ENCODE results near the gene CGNL1.
A peak's percentile ranks its signal among the peaks of the same experiment; 100 is the strongest.

CGNL1 gene

DNA sequence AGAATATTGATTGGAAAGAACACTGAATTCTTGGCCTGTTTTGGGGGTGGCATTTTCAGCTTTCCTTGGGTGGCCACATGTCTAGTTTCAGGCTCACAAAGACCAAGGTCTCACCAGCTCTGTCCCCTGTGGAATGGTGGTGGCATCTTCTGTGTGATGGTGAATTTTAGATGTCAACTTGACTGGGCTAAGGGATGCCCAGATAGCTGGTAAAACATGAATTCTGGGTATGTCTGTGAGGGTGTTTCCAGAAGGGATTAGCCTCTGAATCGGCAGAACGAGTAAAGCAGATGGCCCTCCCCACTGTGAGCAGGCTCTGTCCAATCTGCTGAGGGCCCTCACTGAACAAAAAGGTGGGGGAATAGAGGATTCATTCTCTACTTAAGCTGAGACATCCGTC, 181.0 kb downstream of the CGNL1 start:
- no CpG with 5 or more reads among the region's 3 CpGs for WGBS, 2 donors (ENCODE audit: extremely low coverage in 2 of 2, insufficient read length in 2 of 2, insufficient replicate concordance in 1 of 2)
- H3K18ac ChIP-seq (ENCODE audit: low read length), result no peak overlapping the region
- DNase-seq (ENCODE audit: low spot score), result no peak
- H3K23ac ChIP-seq (ENCODE audit: low read depth, low read length, poor library complexity), result no peak overlapping the region
- no peak overlapping the region for H2BK15ac ChIP-seq (ENCODE audit: low read length)
- no peaks in the 10 kb centered on the region for H3K36me3 ChIP-seq (replicated peaks in 1 of 2; ENCODE audit: control insufficient read depth in 2 of 2, insufficient read depth in 2 of 2, low read length in 2 of 2)
- no peak overlapping the region for H4K8ac ChIP-seq (ENCODE audit: low read depth, low read length)
- H3K4me3 ChIP-seq (ENCODE audit: low read length in 2 of 2), result no peak overlapping the region
- no peak overlapping the region for H2BK5ac ChIP-seq (ENCODE audit: low read length)
- H3K14ac ChIP-seq (ENCODE audit: low read length), result no peak overlapping the region
- no peaks in the 10 kb centered on the region for H3K27me3 ChIP-seq (ENCODE audit: control insufficient read depth in 3 of 3, insufficient read depth in 3 of 3, low read depth in 1 of 3, low read length in 3 of 3)
- no peak overlapping the region for H2BK12ac ChIP-seq (ENCODE audit: low read length)
- no peak overlapping the region for H3K4me2 ChIP-seq (ENCODE audit: insufficient read depth, low read length, poor library complexity, severe bottlenecking)
- no peak overlapping the region for H3K9ac ChIP-seq (ENCODE audit: low read depth, low read length, poor library complexity)
- H3K4me1 ChIP-seq (ENCODE audit: control insufficient read depth in 2 of 2, insufficient read depth in 1 of 2, low read depth in 1 of 2, low read length in 2 of 2), result peaks cover 2 to 16% of the 10 kb centered on the region in 2 donors
- H2BK120ac ChIP-seq (ENCODE audit: low read depth, low read length), result no peak overlapping the region
- no peak overlapping the region for H2AFZ ChIP-seq (ENCODE audit: low read length)
- H3K9me3 ChIP-seq (replicated peaks in 1 of 2; ENCODE audit: control insufficient read depth in 2 of 2, insufficient read depth in 1 of 2, low read depth in 1 of 2, low read length in 2 of 2), result no peaks in the 10 kb centered on the region
- H3K79me1 ChIP-seq (ENCODE audit: low read depth, low read length), result no peaks in the 10 kb centered on the region
- no peak overlapping the region for H2AK5ac ChIP-seq (ENCODE audit: low read depth, low read length)
- H3K4ac ChIP-seq (ENCODE audit: low read length), result no peak overlapping the region
- no peak overlapping the region for H4K91ac ChIP-seq (ENCODE audit: low read depth, low read length, poor library complexity)
- H3K27ac ChIP-seq (replicated peaks; ENCODE audit: low read length), result no peak overlapping the region

GRCh38 chr15:57557810-57558209, 181.5 kb downstream of the CGNL1 start:
- no peak overlapping the region for H2BK120ac ChIP-seq (ENCODE audit: low read depth, low read length)
- H2BK15ac ChIP-seq (ENCODE audit: low read length), result no peak overlapping the region
- H2AK5ac ChIP-seq (ENCODE audit: low read depth, low read length), result no peak overlapping the region
- no peak overlapping the region for H2BK12ac ChIP-seq (ENCODE audit: low read length)
- no peak overlapping the region for H3K27ac ChIP-seq (replicated peaks; ENCODE audit: low read length)
- no peak overlapping the region for H3K4ac ChIP-seq (ENCODE audit: low read length)
- no CpG with 5 or more reads among the region's 6 CpGs for WGBS, 2 donors (ENCODE audit: extremely low coverage in 2 of 2, insufficient read length in 2 of 2, insufficient replicate concordance in 1 of 2)
- peaks cover 0 to 12% of the 10 kb centered on the region in 2 donors for H3K4me1 ChIP-seq (ENCODE audit: control insufficient read depth in 2 of 2, insufficient read depth in 1 of 2, low read depth in 1 of 2, low read length in 2 of 2)
- H4K8ac ChIP-seq (ENCODE audit: low read depth, low read length), result no peak overlapping the region
- no peak for DNase-seq (ENCODE audit: low spot score)
- no peak overlapping the region for H3K4me3 ChIP-seq (ENCODE audit: low read length in 2 of 2)
- no peaks in the 10 kb centered on the region for H3K79me1 ChIP-seq (ENCODE audit: low read depth, low read length)
- peaks cover 0 to under 1% (median 0%) of the 10 kb centered on the region in 3 experiments for H3K27me3 ChIP-seq (ENCODE audit: control insufficient read depth in 3 of 3, insufficient read depth in 3 of 3, low read depth in 1 of 3, low read length in 3 of 3)
- H3K14ac ChIP-seq (ENCODE audit: low read length), result no peak overlapping the region
- no peak overlapping the region for H3K18ac ChIP-seq (ENCODE audit: low read length)
- no peak overlapping the region for H3K23ac ChIP-seq (ENCODE audit: low read depth, low read length, poor library complexity)
- H4K91ac ChIP-seq (ENCODE audit: low read depth, low read length, poor library complexity), result no peak overlapping the region
- H2AFZ ChIP-seq (ENCODE audit: low read length), result no peak overlapping the region
- no peak overlapping the region for H3K9ac ChIP-seq (ENCODE audit: low read depth, low read length, poor library complexity)
- H2BK5ac ChIP-seq (ENCODE audit: low read length), result no peak overlapping the region
- no peaks in the 10 kb centered on the region for H3K36me3 ChIP-seq (replicated peaks in 1 of 2; ENCODE audit: control insufficient read depth in 2 of 2, insufficient read depth in 2 of 2, low read length in 2 of 2)
- H3K4me2 ChIP-seq (ENCODE audit: insufficient read depth, low read length, poor library complexity, severe bottlenecking), result no peak overlapping the region
- H3K9me3 ChIP-seq (replicated peaks in 1 of 2; ENCODE audit: control insufficient read depth in 2 of 2, insufficient read depth in 1 of 2, low read depth in 1 of 2, low read length in 2 of 2), result no peaks in the 10 kb centered on the region

DNA sequence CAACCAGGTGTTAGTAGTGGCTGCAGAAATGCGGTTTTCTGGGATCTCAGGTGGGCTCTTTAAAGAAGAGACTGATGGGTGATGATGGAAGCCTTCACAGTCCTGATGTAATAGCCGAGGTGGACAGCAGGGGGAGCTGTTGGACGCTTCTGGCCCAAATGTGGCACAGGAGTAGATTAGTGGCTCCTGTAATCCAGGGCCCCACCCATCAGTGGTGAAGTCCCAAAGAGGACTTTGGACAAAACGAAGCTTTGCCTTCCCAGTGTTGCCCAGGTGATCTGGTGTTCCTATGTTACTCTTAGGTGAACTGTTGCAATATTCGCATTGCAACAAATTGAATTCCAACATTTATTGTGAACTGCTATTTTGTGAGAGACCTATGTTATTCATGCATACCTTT, 183.6 kb downstream of the CGNL1 start:
- Histone ChIP-seq H3K79me1 (ENCODE audit: low read depth, low read length) (no peaks in the 10 kb centered on the region), H2BK120ac (ENCODE audit: low read depth, low read length) (no peak overlapping the region), H3K27me3 (ENCODE audit: control insufficient read depth in 3 of 3, insufficient read depth in 3 of 3, low read depth in 1 of 3, low read length in 3 of 3) (peaks cover 0 to 6% (median 0%) of the 10 kb centered on the region in 3 experiments), H3K9me3 (replicated peaks in 1 of 2; ENCODE audit: control insufficient read depth in 2 of 2, insufficient read depth in 1 of 2, low read depth in 1 of 2, low read length in 2 of 2) (no peaks in the 10 kb centered on the region), H4K91ac (ENCODE audit: low read depth, low read length, poor library complexity) (no peak overlapping the region), H2BK15ac (ENCODE audit: low read length) (no peak overlapping the region), H3K4me2 (ENCODE audit: insufficient read depth, low read length, poor library complexity, severe bottlenecking) (no peak overlapping the region), H3K14ac (ENCODE audit: low read length) (no peak overlapping the region), H2AK5ac (ENCODE audit: low read depth, low read length) (no peak overlapping the region), H3K4me3 (ENCODE audit: low read length in 2 of 2) (no peak overlapping the region), H2BK5ac (ENCODE audit: low read length) (no peak overlapping the region), H3K36me3 (replicated peaks in 1 of 2; ENCODE audit: control insufficient read depth in 2 of 2, insufficient read depth in 2 of 2, low read length in 2 of 2) (no peaks in the 10 kb centered on the region), H2AFZ (ENCODE audit: low read length) (no peak overlapping the region), H3K27ac (replicated peaks; ENCODE audit: low read length) (no peak overlapping the region), H4K8ac (ENCODE audit: low read depth, low read length) (no peak overlapping the region), H3K9ac (ENCODE audit: low read depth, low read length, poor library complexity) (no peak overlapping the region), H2BK12ac (ENCODE audit: low read length) (no peak overlapping the region), H3K4me1 (ENCODE audit: control insufficient read depth in 2 of 2, insufficient read depth in 1 of 2, low read depth in 1 of 2, low read length in 2 of 2) (peaks cover 0 to 2% of the 10 kb centered on the region in 2 donors), H3K23ac (ENCODE audit: low read depth, low read length, poor library complexity) (no peak overlapping the region), H3K18ac (ENCODE audit: low read length) (no peak overlapping the region), H3K4ac (ENCODE audit: low read length) (no peak overlapping the region)
- WGBS, 2 donors (ENCODE audit: extremely low coverage in 2 of 2, insufficient read length in 2 of 2, insufficient replicate concordance in 1 of 2), result no CpG with 5 or more reads among the region's 5 CpGs
- DNase-seq (ENCODE audit: low spot score), result peak; percentile 64

- DNase-seq (ENCODE audit: low spot score), result peak; percentile 66
- H3K9ac ChIP-seq (ENCODE audit: low read depth, low read length, poor library complexity), result no peak overlapping the region
- no CpG with 5 or more reads among the region's 9 CpGs for WGBS, 2 donors (ENCODE audit: extremely low coverage in 2 of 2, insufficient read length in 2 of 2, insufficient replicate concordance in 1 of 2)
- H3K9me3 ChIP-seq (replicated peaks in 1 of 2; ENCODE audit: control insufficient read depth in 2 of 2, insufficient read depth in 1 of 2, low read depth in 1 of 2, low read length in 2 of 2), result no peaks in the 10 kb centered on the region
- no peak overlapping the region for H3K27ac ChIP-seq (replicated peaks; ENCODE audit: low read length)
- no peak overlapping the region for H3K4me3 ChIP-seq (ENCODE audit: low read length in 2 of 2)
- H3K4me2 ChIP-seq (ENCODE audit: insufficient read depth, low read length, poor library complexity, severe bottlenecking), result no peak overlapping the region
- no peak overlapping the region for H2BK120ac ChIP-seq (ENCODE audit: low read depth, low read length)
- H3K4me1 ChIP-seq (ENCODE audit: control insufficient read depth in 2 of 2, insufficient read depth in 1 of 2, low read depth in 1 of 2, low read length in 2 of 2), result no peaks in the 10 kb centered on the region
- no peak overlapping the region for H3K4ac ChIP-seq (ENCODE audit: low read length)
- no peak overlapping the region for H3K18ac ChIP-seq (ENCODE audit: low read length)
- no peak overlapping the region for H2AFZ ChIP-seq (ENCODE audit: low read length)
- H3K36me3 ChIP-seq (replicated peaks in 1 of 2; ENCODE audit: control insufficient read depth in 2 of 2, insufficient read depth in 2 of 2, low read length in 2 of 2), result no peaks in the 10 kb centered on the region
- no peak overlapping the region for H3K23ac ChIP-seq (ENCODE audit: low read depth, low read length, poor library complexity)
- no peak overlapping the region for H4K8ac ChIP-seq (ENCODE audit: low read depth, low read length)
- H3K27me3 ChIP-seq (ENCODE audit: control insufficient read depth in 3 of 3, insufficient read depth in 3 of 3, low read depth in 1 of 3, low read length in 3 of 3), result peaks cover 0 to 6% (median 0%) of the 10 kb centered on the region in 3 experiments
- no peak overlapping the region for H2BK5ac ChIP-seq (ENCODE audit: low read length)
- no peak overlapping the region for H3K14ac ChIP-seq (ENCODE audit: low read length)
- no peak overlapping the region for H2AK5ac ChIP-seq (ENCODE audit: low read depth, low read length)
- no peak overlapping the region for H2BK15ac ChIP-seq (ENCODE audit: low read length)
- no peak overlapping the region for H2BK12ac ChIP-seq (ENCODE audit: low read length)
- H3K79me1 ChIP-seq (ENCODE audit: low read depth, low read length), result no peaks in the 10 kb centered on the region
- no peak overlapping the region for H4K91ac ChIP-seq (ENCODE audit: low read depth, low read length, poor library complexity)
Observed at GRCh38 chr15:57561041-57561711, 184.9 kb downstream of the CGNL1 start.
